Measurements from ENCODE around the gene PLEKHA1.

PLEKHA1 gene

DNA sequence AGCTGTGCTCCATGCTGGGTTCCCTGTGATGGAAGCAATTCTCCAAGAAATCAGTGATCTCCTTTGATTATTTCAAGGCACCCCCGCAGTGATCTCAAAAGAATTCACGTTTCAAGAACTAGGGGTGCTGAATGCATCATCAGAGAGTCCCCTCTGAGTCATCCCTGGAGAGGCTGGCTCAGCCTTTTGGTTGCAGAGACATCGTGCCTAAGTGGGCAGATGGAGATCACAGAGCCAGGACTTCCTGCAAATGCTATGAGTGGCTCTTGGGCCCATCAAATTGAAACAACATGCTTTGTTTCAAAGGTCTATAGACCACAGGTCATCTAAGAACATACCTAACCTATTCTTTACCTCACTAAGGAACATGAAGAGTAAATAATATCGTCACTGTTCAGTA lies 41.5 kb upstream of the PLEKHA1 start:
- TF ChIP-seq EZH2phosphoT487 (conservative IDR thresholded peaks at IDR 0.05; ENCODE audit: low read length), result no peak
- TF ChIP-seq, protein P1, sequence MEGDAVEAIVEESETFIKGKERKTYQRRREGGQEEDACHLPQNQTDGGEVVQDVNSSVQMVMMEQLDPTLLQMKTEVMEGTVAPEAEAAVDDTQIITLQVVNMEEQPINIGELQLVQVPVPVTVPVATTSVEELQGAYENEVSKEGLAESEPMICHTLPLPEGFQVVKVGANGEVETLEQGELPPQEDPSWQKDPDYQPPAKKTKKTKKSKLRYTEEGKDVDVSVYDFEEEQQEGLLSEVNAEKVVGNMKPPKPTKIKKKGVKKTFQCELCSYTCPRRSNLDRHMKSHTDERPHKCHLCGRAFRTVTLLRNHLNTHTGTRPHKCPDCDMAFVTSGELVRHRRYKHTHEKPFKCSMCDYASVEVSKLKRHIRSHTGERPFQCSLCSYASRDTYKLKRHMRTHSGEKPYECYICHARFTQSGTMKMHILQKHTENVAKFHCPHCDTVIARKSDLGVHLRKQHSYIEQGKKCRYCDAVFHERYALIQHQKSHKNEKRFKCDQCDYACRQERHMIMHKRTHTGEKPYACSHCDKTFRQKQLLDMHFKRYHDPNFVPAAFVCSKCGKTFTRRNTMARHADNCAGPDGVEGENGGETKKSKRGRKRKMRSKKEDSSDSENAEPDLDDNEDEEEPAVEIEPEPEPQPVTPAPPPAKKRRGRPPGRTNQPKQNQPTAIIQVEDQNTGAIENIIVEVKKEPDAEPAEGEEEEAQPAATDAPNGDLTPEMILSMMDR (IDR thresholded peaks at IDR 0.05; ENCODE audit: insufficient read depth, low read length, poor library complexity, severe bottlenecking), result no peak
- H2AFZ ChIP-seq (ENCODE audit: low read depth, low read length, severe bottlenecking), result no peak overlapping the region
- H3K4me2 ChIP-seq (ENCODE audit: low read depth, low read length, poor library complexity, severe bottlenecking), result no peak overlapping the region
- no peaks in the 10 kb centered on the region for H3K79me2 ChIP-seq (ENCODE audit: insufficient read depth, low read length)
- H3K9me2 ChIP-seq (replicated peaks; ENCODE audit: insufficient read depth, low read length), result no peaks in the 10 kb centered on the region
- H3K27ac ChIP-seq (ENCODE audit: low read depth, low read length), result no peak overlapping the region
- no peak overlapping the region for H3K9ac ChIP-seq (ENCODE audit: low read length)
- H3K36me3 ChIP-seq (ENCODE audit: low read length), result no peaks in the 10 kb centered on the region
- no peaks in the 10 kb centered on the region for H3K9me3 ChIP-seq (ENCODE audit: insufficient read depth, low read length)
- H3F3A ChIP-seq (ENCODE audit: insufficient read depth), result no peaks in the 10 kb centered on the region
- H4K20me1 ChIP-seq (ENCODE audit: low read depth, low read length), result no peaks in the 10 kb centered on the region
- H3K4me3 ChIP-seq (ENCODE audit: insufficient read depth, low read length, poor library complexity, severe bottlenecking), result no peak overlapping the region
- H3K27me3 ChIP-seq (ENCODE audit: low read length), result no peaks in the 10 kb centered on the region

DNA sequence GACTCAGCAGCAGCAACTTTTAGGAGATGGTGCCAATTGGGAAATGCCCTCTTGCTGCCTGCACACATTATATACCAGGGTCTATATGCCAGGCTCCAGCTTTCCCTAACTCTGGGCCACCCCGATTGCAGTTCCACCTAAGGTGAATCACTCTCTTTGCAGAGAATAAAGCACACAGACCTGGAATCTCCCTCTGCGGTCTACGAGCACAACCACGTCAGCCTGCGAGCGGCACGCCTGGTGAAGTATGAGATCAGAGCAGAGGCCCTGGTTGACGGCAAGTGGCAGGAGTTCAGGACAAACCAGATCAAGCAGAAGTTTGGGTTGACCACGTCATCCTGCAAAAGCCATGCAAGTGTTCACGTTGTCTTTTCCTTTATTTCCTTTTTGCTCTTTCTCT lies 38.2 kb upstream of the PLEKHA1 start:
- Histone ChIP-seq H3K9me3 (ENCODE audit: insufficient read depth, low read length) (no peaks in the 10 kb centered on the region), H3K27me3 (ENCODE audit: low read length) (no peaks in the 10 kb centered on the region), H4K20me1 (ENCODE audit: low read depth, low read length) (no peaks in the 10 kb centered on the region), H3K9me2 (replicated peaks; ENCODE audit: insufficient read depth, low read length) (no peaks in the 10 kb centered on the region), H3K27ac (ENCODE audit: low read depth, low read length) (no peak overlapping the region), H3F3A (ENCODE audit: insufficient read depth) (no peaks in the 10 kb centered on the region), H2AFZ (ENCODE audit: low read depth, low read length, severe bottlenecking) (no peak overlapping the region), H3K9ac (ENCODE audit: low read length) (no peak overlapping the region), H3K4me3 (ENCODE audit: insufficient read depth, low read length, poor library complexity, severe bottlenecking) (no peak overlapping the region), H3K36me3 (ENCODE audit: low read length) (no peaks in the 10 kb centered on the region), H3K4me2 (ENCODE audit: low read depth, low read length, poor library complexity, severe bottlenecking) (no peak overlapping the region), H3K79me2 (ENCODE audit: insufficient read depth, low read length) (no peaks in the 10 kb centered on the region)
- TF ChIP-seq EZH2phosphoT487 (conservative IDR thresholded peaks at IDR 0.05; ENCODE audit: low read length), result no peak
- TF ChIP-seq, protein P1 (IDR thresholded peaks at IDR 0.05; ENCODE audit: insufficient read depth, low read length, poor library complexity, severe bottlenecking), result no peak

DNA sequence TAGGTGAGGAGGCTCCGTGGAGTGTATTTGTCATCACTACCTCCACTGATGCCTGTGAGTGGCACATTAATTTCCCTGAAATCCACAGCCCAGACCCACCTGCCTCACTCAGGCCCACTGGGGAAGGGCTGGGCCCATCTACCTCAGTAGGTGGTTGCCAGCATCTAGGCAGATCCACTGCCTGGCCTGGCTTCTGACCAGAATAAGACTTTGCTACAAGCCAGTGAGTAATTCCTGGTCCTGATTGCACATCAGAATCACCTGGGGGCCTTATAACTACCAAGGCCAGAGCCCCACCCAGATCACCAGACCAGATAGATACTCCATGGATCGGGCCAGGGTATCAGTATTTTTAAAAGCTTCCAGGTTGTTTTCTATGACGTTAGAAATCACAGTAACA lies 37.5 kb upstream of the PLEKHA1 start:
- no peak overlapping the region for H3K27ac ChIP-seq (ENCODE audit: low read depth, low read length)
- H3K79me2 ChIP-seq (ENCODE audit: insufficient read depth, low read length), result no peaks in the 10 kb centered on the region
- no peaks in the 10 kb centered on the region for H3K9me3 ChIP-seq (ENCODE audit: insufficient read depth, low read length)
- no peaks in the 10 kb centered on the region for H3F3A ChIP-seq (ENCODE audit: insufficient read depth)
- no peak overlapping the region for H3K4me2 ChIP-seq (ENCODE audit: low read depth, low read length, poor library complexity, severe bottlenecking)
- TF ChIP-seq EZH2phosphoT487 (conservative IDR thresholded peaks at IDR 0.05; ENCODE audit: low read length), result no peak
- TF ChIP-seq, protein P1 (IDR thresholded peaks at IDR 0.05; ENCODE audit: insufficient read depth, low read length, poor library complexity, severe bottlenecking), result no peak
- no peak overlapping the region for H3K4me3 ChIP-seq (ENCODE audit: insufficient read depth, low read length, poor library complexity, severe bottlenecking)
- H3K27me3 ChIP-seq (ENCODE audit: low read length), result no peaks in the 10 kb centered on the region
- no peak overlapping the region for H2AFZ ChIP-seq (ENCODE audit: low read depth, low read length, severe bottlenecking)
- no peaks in the 10 kb centered on the region for H4K20me1 ChIP-seq (ENCODE audit: low read depth, low read length)
- no peaks in the 10 kb centered on the region for H3K36me3 ChIP-seq (ENCODE audit: low read length)
- no peaks in the 10 kb centered on the region for H3K9me2 ChIP-seq (replicated peaks; ENCODE audit: insufficient read depth, low read length)
- H3K9ac ChIP-seq (ENCODE audit: low read length), result no peak overlapping the region

All from SU-DHL-6 (cell line).